Mucosa of stomach (tissue), 1 donor: ENCODE results near the gene UBE2G2.
"Not testable (repeated sequence)": the region's sequence is repeated elsewhere in the genome, so short reads cannot be mapped to it uniquely, and the experiment has no call there.

Source experiments
- H3K27me3 ChIP-seq: one replicate; pipeline ENCODE4 v1.7.0; 2013; ENCODE audit warnings: mild to moderate bottlenecking, low read length; ENCODE audit not compliant: control insufficient read depth, insufficient read depth
- H3K36me3 ChIP-seq: one replicate; pipeline ENCODE4 v1.7.0; 2013; ENCODE audit warnings: low read length; ENCODE audit not compliant: control insufficient read depth, insufficient read depth
- H3K4me1 ChIP-seq: one replicate; pipeline ENCODE4 v1.7.0; 2013; ENCODE audit warnings: mild to moderate bottlenecking, low read length; ENCODE audit not compliant: control insufficient read depth, insufficient read depth
- H3K4me3 ChIP-seq: one replicate; pipeline ENCODE4 v1.7.0; 2013; ENCODE audit warnings: low read length
- H3K9ac ChIP-seq: one replicate; pipeline ENCODE4 v1.7.0; 2013; ENCODE audit warnings: mild to moderate bottlenecking, low read length, moderate library complexity
- H3K9me3 ChIP-seq: one replicate; pipeline ENCODE4 v1.7.0; 2013; ENCODE audit warnings: mild to moderate bottlenecking, low read length, moderate library complexity; ENCODE audit not compliant: control insufficient read depth
- donor health status: Pancreatic carcinoma.

The UBE2G2 gene

GRCh38 chr21:44833663-44834062 lies 32.0 kb upstream of the UBE2G2 start:
- H3K9ac ChIP-seq, result no peak overlapping the region
- H3K4me3 ChIP-seq, result no peak overlapping the region
- peaks cover 26% of the 10 kb centered on the region for H3K4me1 ChIP-seq
- H3K36me3 ChIP-seq, result no peaks in the 10 kb centered on the region
- H3K9me3 ChIP-seq, result peaks cover 2% of the 10 kb centered on the region
- H3K27me3 ChIP-seq, result peaks cover 5% of the 10 kb centered on the region

- peaks cover 21% of the 10 kb centered on the region for H3K4me1 ChIP-seq
- H3K9me3 ChIP-seq, H3K9ac ChIP-seq, H3K27me3 ChIP-seq, H3K36me3 ChIP-seq, H3K4me3 ChIP-seq: not testable (repeated sequence)
Measured at GRCh38 chr21:44832516-44833255, 31.1 kb upstream of the UBE2G2 start.

- H3K36me3 ChIP-seq, result no peaks in the 10 kb centered on the region
- no peak overlapping the region for H3K9ac ChIP-seq
- no peak overlapping the region for H3K4me3 ChIP-seq
- no peaks in the 10 kb centered on the region for H3K27me3 ChIP-seq
- peaks cover 5% of the 10 kb centered on the region for H3K9me3 ChIP-seq
- H3K4me1 ChIP-seq, result peaks cover 11% of the 10 kb centered on the region
Measured at GRCh38 chr21:44831227-44831860, 29.7 kb upstream of the UBE2G2 start.

- Histone ChIP-seq H3K9me3 (peaks cover 5% of the 10 kb centered on the region), H3K36me3 (no peaks in the 10 kb centered on the region), H3K4me1 (no peaks in the 10 kb centered on the region), H3K4me3 (no peak overlapping the region), H3K27me3 (no peaks in the 10 kb centered on the region), H3K9ac (no peak overlapping the region)
Measured at GRCh38 chr21:44829507-44830092, 28.0 kb upstream of the UBE2G2 start.

GRCh38 chr21:44828362-44829056 lies 26.9 kb upstream of the UBE2G2 start:
- Histone ChIP-seq H3K4me1 (no peaks in the 10 kb centered on the region), H3K4me3 (no peak overlapping the region), H3K27me3 (no peaks in the 10 kb centered on the region), H3K9ac (no peak overlapping the region), H3K9me3 (peaks cover 7% of the 10 kb centered on the region), H3K36me3 (no peaks in the 10 kb centered on the region)

- Histone ChIP-seq H3K9me3 (peaks cover 5% of the 10 kb centered on the region), H3K4me1 (peaks cover 4% of the 10 kb centered on the region), H3K36me3 (no peaks in the 10 kb centered on the region), H3K4me3 (no peak overlapping the region), H3K27me3 (no peaks in the 10 kb centered on the region), H3K9ac (no peak overlapping the region)
Measured at GRCh38 chr21:44823179-44823660, 21.6 kb upstream of the UBE2G2 start.

- Histone ChIP-seq H3K4me1 (peaks cover 4% of the 10 kb centered on the region), H3K9me3 (peaks cover 5% of the 10 kb centered on the region), H3K27me3 (no peaks in the 10 kb centered on the region), H3K9ac (no peak overlapping the region), H3K4me3 (no peak overlapping the region), H3K36me3 (no peaks in the 10 kb centered on the region)
Measured at GRCh38 chr21:44822484-44823178, 21.0 kb upstream of the UBE2G2 start.

- Histone ChIP-seq H3K9ac (no peak overlapping the region), H3K27me3 (no peaks in the 10 kb centered on the region), H3K36me3 (no peaks in the 10 kb centered on the region), H3K4me3 (no peak overlapping the region), H3K4me1 (peaks cover 10% of the 10 kb centered on the region), H3K9me3 (peaks cover 5% of the 10 kb centered on the region)
Measured at GRCh38 chr21:44820851-44821250, 19.2 kb upstream of the UBE2G2 start.

GRCh38 chr21:44819283-44820243 lies 17.9 kb upstream of the UBE2G2 start:
- no peak overlapping the region for H3K4me3 ChIP-seq
- H3K9ac ChIP-seq, result no peak overlapping the region
- peaks cover 5% of the 10 kb centered on the region for H3K9me3 ChIP-seq
- H3K27me3 ChIP-seq, result no peaks in the 10 kb centered on the region
- no peaks in the 10 kb centered on the region for H3K36me3 ChIP-seq
- peaks cover 10% of the 10 kb centered on the region for H3K4me1 ChIP-seq

- H3K9me3 ChIP-seq, result peaks cover 4% of the 10 kb centered on the region
- peak overlapping the region; percentile 41 for H3K4me3 ChIP-seq
- peak overlapping the region; percentile 92 for H3K9ac ChIP-seq
- H3K36me3 ChIP-seq, result no peaks in the 10 kb centered on the region
- peaks cover 10% of the 10 kb centered on the region for H3K4me1 ChIP-seq
- H3K27me3 ChIP-seq, result no peaks in the 10 kb centered on the region
Measured at GRCh38 chr21:44818640-44819011, 17.0 kb upstream of the UBE2G2 start.
